Sigmoid colon (tissue), 4 donors: ENCODE results near the gene CCDC7.

ENCODE experiments used
- EP300 ChIP-seq, 4 donors: sonication (generic); formaldehyde crosslinking; IDR thresholded peaks; one replicate each; pipeline ENCODE4 v1.6.1; 2017; ENCODE audit warnings: antibody characterized with exemption in 4 of 4
- POLR2A ChIP-seq, 2 donors: fragments of 450-650 bp; IDR thresholded peaks; one replicate each; pipeline ENCODE4 v1.6.1; 2016; ENCODE audit warnings: antibody characterized with exemption in 2 of 2, mild to moderate bottlenecking in 2 of 2, moderate library complexity in 2 of 2
- POLR2AphosphoS5 ChIP-seq, 4 donors: sonication (generic); formaldehyde crosslinking; IDR thresholded peaks; one replicate each; pipeline ENCODE4 v1.6.1; 2017; ENCODE audit warnings: antibody characterized with exemption in 4 of 4
- TF ChIP-seq, protein P1 (sequence below), 4 experiments: fragments of 450-650 bp in 3 of 4; fragments of 200-600 bp in 1 of 4; IDR thresholded peaks; one replicate each; pipeline ENCODE4 v1.5.1; 2016 to 2019; ENCODE audit warnings: antibody characterized with exemption in 4 of 4, mild to moderate bottlenecking in 3 of 4, moderate library complexity in 2 of 4

DNA sequence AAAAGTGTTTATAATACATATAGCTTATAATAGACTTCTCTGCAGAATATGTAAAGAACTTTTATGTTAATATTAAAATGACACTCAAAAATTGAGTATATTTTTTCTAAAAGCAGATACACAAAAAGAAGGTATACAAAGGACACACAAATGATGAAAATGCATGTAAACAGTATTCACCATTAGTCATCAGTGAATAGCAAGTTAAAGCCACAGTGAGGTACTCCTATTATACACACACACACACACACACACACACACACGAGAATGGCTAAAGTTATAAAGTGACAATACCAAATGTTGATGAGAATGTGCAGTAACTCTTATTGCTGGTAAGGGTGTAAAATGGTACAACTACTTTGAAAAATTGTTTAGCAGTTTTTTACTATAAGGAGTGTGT, 419.2 kb downstream of the CCDC7 start:
- TF ChIP-seq, protein P1, sequence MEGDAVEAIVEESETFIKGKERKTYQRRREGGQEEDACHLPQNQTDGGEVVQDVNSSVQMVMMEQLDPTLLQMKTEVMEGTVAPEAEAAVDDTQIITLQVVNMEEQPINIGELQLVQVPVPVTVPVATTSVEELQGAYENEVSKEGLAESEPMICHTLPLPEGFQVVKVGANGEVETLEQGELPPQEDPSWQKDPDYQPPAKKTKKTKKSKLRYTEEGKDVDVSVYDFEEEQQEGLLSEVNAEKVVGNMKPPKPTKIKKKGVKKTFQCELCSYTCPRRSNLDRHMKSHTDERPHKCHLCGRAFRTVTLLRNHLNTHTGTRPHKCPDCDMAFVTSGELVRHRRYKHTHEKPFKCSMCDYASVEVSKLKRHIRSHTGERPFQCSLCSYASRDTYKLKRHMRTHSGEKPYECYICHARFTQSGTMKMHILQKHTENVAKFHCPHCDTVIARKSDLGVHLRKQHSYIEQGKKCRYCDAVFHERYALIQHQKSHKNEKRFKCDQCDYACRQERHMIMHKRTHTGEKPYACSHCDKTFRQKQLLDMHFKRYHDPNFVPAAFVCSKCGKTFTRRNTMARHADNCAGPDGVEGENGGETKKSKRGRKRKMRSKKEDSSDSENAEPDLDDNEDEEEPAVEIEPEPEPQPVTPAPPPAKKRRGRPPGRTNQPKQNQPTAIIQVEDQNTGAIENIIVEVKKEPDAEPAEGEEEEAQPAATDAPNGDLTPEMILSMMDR (IDR thresholded peaks at IDR 0.05), result no peak
- TF ChIP-seq POLR2A (IDR thresholded peaks at IDR 0.05) (no peak), POLR2AphosphoS5 (IDR thresholded peaks at IDR 0.05) (no peak), EP300 (IDR thresholded peaks at IDR 0.05) (no peak)
